Stimulated activated CD8-positive, alpha-beta memory T cell treated with anti-CD3 and anti-CD28 coated beads, Interleukin-4, amount 100 ng/mL, for 1 hour (primary cell): ENCODE results near the gene CSRP3.

Experiments
- DNase-seq, 2 donors: peaks; one replicate each; pipeline ENCODE4 v3.0.0-alpha.2; 2020; ENCODE audit warnings: low read depth in 2 of 2, low spot score in 1 of 2

The CSRP3 gene

GRCh38 chr11:19134004-19134403 is 67.8 kb downstream of the CSRP3 start:
- no peak for DNase-seq
